HEK293T (cell line): ENCODE results near the gene PRICKLE2.

Experiments
- ARNT ChIP-seq: fragments of 450-650 bp; IDR thresholded peaks from 2 replicates; pipeline ENCODE4 v1.6.1; 2017; ENCODE audit warnings: mild to moderate bottlenecking
- BHLHE40 ChIP-seq: fragments of 450-650 bp; IDR thresholded peaks from 2 replicates; pipeline ENCODE4 v1.6.1; 2016; ENCODE audit warnings: mild to moderate bottlenecking, moderate library complexity, borderline replicate concordance
- SP1 ChIP-seq: fragments of 450-650 bp; IDR thresholded peaks from 2 replicates; pipeline ENCODE4 v1.6.1; 2017
- ZNF384 ChIP-seq: fragments of 450-650 bp; IDR thresholded peaks from 2 replicates; pipeline ENCODE4 v1.6.1; 2016

- TF ChIP-seq SP1 (no peak), ARNT (no peak), BHLHE40 (no peak), ZNF384 (no peak)
Measured at GRCh38 chr3:64270866-64271260, 45.6 kb upstream of the PRICKLE2 start.
